H1 (cell line): ENCODE results near the gene ZNF674. TPM values are rescaled to one million over a fixed set of nuclear protein-coding genes. Genes with fewer than 3 reads are reported as not detected.
A peak's percentile ranks its signal among the peaks of the same experiment; 100 is the strongest.

ENCODE experiments used
- CTCF ChIA-PET: fragments of 300-600 bp; sonication (Branson Sonifier 250); formaldehyde crosslinking; loops from one replicate; lab custom pipeline; 2021; ENCODE audit not compliant: partially characterized antibody; lab: Charles Lee
- POLR2A ChIA-PET: fragments of 300-600 bp; sonication (Branson Sonifier 250); formaldehyde crosslinking; loops from one replicate; lab custom pipeline; 2021; ENCODE audit warnings: inconsistent platforms; ENCODE audit not compliant: partially characterized antibody; lab: Charles Lee
- DNase-seq, 2 experiments: peaks; one replicate each; pipeline versions ENCODE4 v3.0.0 to v3.0.0-alpha.2; 2010 to 2022; ENCODE audit warnings: low spot score in 2 of 2, low read depth in 1 of 2, mixed read lengths in 1 of 2
- FAIRE-seq: peaks from 2 replicates; lab custom pipeline; 2011; peaks lifted over from hg19 to GRCh38; lab: Jason Lieb, UNC
- H2AFZ ChIP-seq: 2 replicates; pipeline ENCODE4 v1.8.1; 2012; ENCODE audit warnings: low read length, inconsistent platforms
- H2AK5ac ChIP-seq: 2 replicates; pipeline ENCODE4 v1.6.1; 2013; ENCODE audit warnings: low read depth, low read length
- H2BK120ac ChIP-seq: replicated peaks from 2 replicates; pipeline ENCODE3; 2013; ENCODE audit warnings: low read depth, low read length, inconsistent platforms
- H2BK12ac ChIP-seq: 2 replicates; pipeline ENCODE4 v1.6.1; 2013; ENCODE audit warnings: low read depth, low read length
- H2BK15ac ChIP-seq: 2 replicates; pipeline ENCODE4 v1.6.1; 2013; ENCODE audit warnings: low read length
- H2BK20ac ChIP-seq: 2 replicates; pipeline ENCODE4 v1.6.1; 2013; ENCODE audit warnings: low read length
- H2BK5ac ChIP-seq: 2 replicates; pipeline ENCODE4 v1.6.1; 2013; ENCODE audit warnings: low read depth, low read length
- H3K14ac ChIP-seq: 2 replicates; pipeline ENCODE4 v1.6.1; 2013; ENCODE audit warnings: inconsistent platforms; ENCODE audit not compliant: insufficient read length
- H3K18ac ChIP-seq: 2 replicates; pipeline ENCODE4 v1.6.1; 2013; ENCODE audit warnings: low read length; ENCODE audit errors: extremely low read depth
- H3K23ac ChIP-seq: 2 replicates; pipeline ENCODE4 v1.6.1; 2013; ENCODE audit warnings: inconsistent platforms; ENCODE audit not compliant: insufficient read length
- H3K23me2 ChIP-seq: 2 replicates; pipeline ENCODE4 v1.6.1; 2013; ENCODE audit warnings: low read depth, low read length
- H3K27ac ChIP-seq: 2 replicates; pipeline ENCODE4 v1.6.1; 2011; ENCODE audit warnings: low read depth, low read length, inconsistent platforms
- H3K27me3 ChIP-seq, 4 experiments: replicated peaks in 1 of 4; 1 replicate in 1 of 4; 2 replicates in 3 of 4; pipeline versions ENCODE4 v1.6.1 to v1.8.1; 2011 to 2013; ENCODE audit warnings: low read length in 3 of 4, mild to moderate bottlenecking in 3 of 4, inconsistent platforms in 2 of 4, mixed read lengths in 2 of 4, moderate library complexity in 1 of 4; ENCODE audit not compliant: control insufficient read depth in 3 of 4, insufficient read depth in 3 of 4; ENCODE audit errors: extremely low read depth in 1 of 4
- H3K36me3 ChIP-seq, 4 experiments: 2 replicates each; pipeline versions ENCODE4 v1.6.1 to v1.8.1; 2011 to 2013; ENCODE audit warnings: mild to moderate bottlenecking in 4 of 4, low read length in 3 of 4, moderate library complexity in 2 of 4, control low read depth in 1 of 4, inconsistent platforms in 1 of 4; ENCODE audit not compliant: insufficient read depth in 4 of 4, control insufficient read depth in 2 of 4
- H3K4ac ChIP-seq: replicated peaks from 2 replicates; pipeline ENCODE3; 2013; ENCODE audit warnings: low read length, low read depth, mixed read lengths, inconsistent platforms; ENCODE audit not compliant: insufficient read length
- H3K4me1 ChIP-seq, 4 experiments: replicated peaks in 1 of 4; 1 replicate in 1 of 4; 2 replicates in 3 of 4; pipeline versions ENCODE4 v1.6.1 to v1.8.1; 2011 to 2013; ENCODE audit warnings: low read length in 3 of 4, inconsistent platforms in 2 of 4, mixed read lengths in 1 of 4; ENCODE audit not compliant: insufficient read depth in 4 of 4, control insufficient read depth in 3 of 4
- H3K4me2 ChIP-seq, 2 experiments: 2 replicates each; pipeline versions ENCODE4 v1.6.1 to v1.8.1; 2011 to 2013; ENCODE audit warnings: low read depth in 2 of 2, low read length in 2 of 2, control low read depth in 1 of 2, inconsistent platforms in 1 of 2, mild to moderate bottlenecking in 1 of 2; ENCODE audit not compliant: insufficient read depth in 1 of 2
- H3K4me3 ChIP-seq, 4 experiments: fragments of 200-600, 300-600 bp in 1 of 4; sonication (generic), shearing (Covaris generic), sonication (Bioruptor Twin) in 1 of 4; 2 replicates each; pipeline versions ENCODE4 v1.5.1 to v1.8.1; 2011 to 2016; ENCODE audit warnings: low read length in 4 of 4, low read depth in 3 of 4, control low read depth in 2 of 4, inconsistent platforms in 2 of 4, mild to moderate bottlenecking in 2 of 4, mixed read lengths in 1 of 4, moderate library complexity in 1 of 4; ENCODE audit not compliant: insufficient read depth in 2 of 4; ENCODE audit errors: extremely low read depth in 1 of 4
- H3K56ac ChIP-seq: replicated peaks from 2 replicates; pipeline ENCODE3; 2013; ENCODE audit warnings: low read depth, mild to moderate bottlenecking, mixed read lengths, low read length, inconsistent platforms; ENCODE audit not compliant: insufficient read length
- H3K79me1 ChIP-seq: 2 replicates; pipeline ENCODE4 v1.6.1; 2013; ENCODE audit warnings: low read depth, low read length, control low read depth
- H3K79me2 ChIP-seq, 2 experiments: 2 replicates each; pipeline versions ENCODE4 v1.6.1 to v1.8.1; 2012 to 2013; ENCODE audit warnings: low read length in 2 of 2, mild to moderate bottlenecking in 2 of 2, inconsistent platforms in 1 of 2; ENCODE audit not compliant: insufficient read depth in 2 of 2, control insufficient read depth in 1 of 2
- H3K9ac ChIP-seq, 4 experiments: replicated peaks in 1 of 4; 1 replicate in 1 of 4; 2 replicates in 3 of 4; pipeline versions ENCODE4 v1.6.1 to v1.8.1; 2011 to 2013; ENCODE audit warnings: low read depth in 3 of 4, low read length in 3 of 4, control low read depth in 2 of 4, mild to moderate bottlenecking in 2 of 4, moderate library complexity in 2 of 4, inconsistent platforms in 1 of 4; ENCODE audit errors: extremely low read depth in 1 of 4
- H3K9me3 ChIP-seq, 2 experiments: 2 replicates each; pipeline versions ENCODE4 v1.6.1 to v1.8.1; 2012 to 2013; ENCODE audit warnings: mild to moderate bottlenecking in 2 of 2, moderate library complexity in 2 of 2, control low read depth in 1 of 2, inconsistent platforms in 1 of 2, low read depth in 1 of 2, low read length in 1 of 2, mixed read lengths in 1 of 2; ENCODE audit not compliant: insufficient read depth in 2 of 2
- H4K20me1 ChIP-seq, 2 experiments: replicated peaks in 1 of 2; 2 replicates each; pipeline versions ENCODE3 to v1.8.1; 2011 to 2013; ENCODE audit warnings: inconsistent platforms in 2 of 2, low read length in 2 of 2, mild to moderate bottlenecking in 1 of 2; ENCODE audit not compliant: insufficient read depth in 2 of 2, control insufficient read depth in 1 of 2
- H4K5ac ChIP-seq: 2 replicates; pipeline ENCODE4 v1.6.1; 2013; ENCODE audit warnings: low read length, low read depth, mixed read lengths, inconsistent platforms; ENCODE audit not compliant: insufficient read length
- H4K8ac ChIP-seq: 2 replicates; pipeline ENCODE4 v1.8.0; 2013; ENCODE audit warnings: mild to moderate bottlenecking, moderate library complexity, low read length, inconsistent platforms; ENCODE audit not compliant: insufficient read depth; ENCODE audit errors: extremely low read depth
- H4K91ac ChIP-seq: replicated peaks from 2 replicates; pipeline ENCODE3; 2013; ENCODE audit warnings: low read length, mixed read lengths, inconsistent platforms; ENCODE audit not compliant: insufficient read length
- EZH2 ChIP-seq: fragments of 200-600 bp; sonication (generic); IDR thresholded peaks from 2 replicates; pipeline ENCODE4 v1.7.1; 2012; ENCODE audit warnings: low read depth, mild to moderate bottlenecking, moderate library complexity, low read length, inconsistent platforms; ENCODE audit not compliant: severe bottlenecking
- MAFK ChIP-seq: IDR thresholded peaks from 2 replicates; pipeline ENCODE4 v1.6.1; 2012; ENCODE audit warnings: low read depth, mild to moderate bottlenecking, improper control_type of control experiment, low read length
- NRF1 ChIP-seq: IDR thresholded peaks from 2 replicates; pipeline ENCODE4 v1.6.1; 2011; ENCODE audit warnings: mild to moderate bottlenecking, low read depth, low read length, improper control_type of control experiment
- POU5F1 ChIP-seq: IDR thresholded peaks from 2 replicates; pipeline ENCODE4 v1.6.1; 2011; ENCODE audit warnings: low read depth, mild to moderate bottlenecking, low read length, moderate library complexity
- SAP30 ChIP-seq: fragments of 300-600 bp; sonication (generic); IDR thresholded peaks from 2 replicates; pipeline ENCODE4 v1.7.1; 2012; ENCODE audit warnings: low read length, moderate library complexity, mild to moderate bottlenecking, inconsistent platforms; ENCODE audit not compliant: insufficient read depth, insufficient replicate concordance
- SP2 ChIP-seq: IDR thresholded peaks from 2 replicates; pipeline ENCODE4 v1.6.1; 2012; ENCODE audit warnings: mild to moderate bottlenecking, low read length, inconsistent platforms
- YY1 ChIP-seq: IDR thresholded peaks from 2 replicates; pipeline ENCODE4 v1.6.1; 2011; ENCODE audit warnings: low read depth, mild to moderate bottlenecking, low read length
- WGBS, 2 experiments: shearing (Covaris generic) in 1 of 2; methylation state at CpG; one replicate each; pipeline versions ENCODE4 v1.1.6 to v1.1.7; 2013 to 2015; ENCODE audit warnings: low lambda C conversion rate in 2 of 2, mixed read lengths in 2 of 2, inconsistent platforms in 1 of 2, low coverage in 1 of 2, missing lambda C conversion rate in 1 of 2; ENCODE audit not compliant: insufficient replicate concordance in 2 of 2, insufficient coverage in 1 of 2, insufficient read length in 1 of 2; ENCODE audit errors: extremely low coverage in 1 of 2, missing lambda C conversion rate in 1 of 2; 5-methylcytosine and 5-hydroxymethylcytosine counted together
- polyA plus RNA-seq, 7 experiments: library from polyadenylated mRNA; depleted of rRNA in 3 of 7; stranded (reverse) in 5 of 7; unstranded in 2 of 7; fragments of >200 nt in 5 of 7; fragments of 200-250 nt in 2 of 7; gene quantifications; 1 replicate in 5 of 7; 2 replicates in 1 of 7; 4 replicates in 1 of 7; pipeline versions ENCODE4 v1.2.1 to v1.2.3, GENCODE V29; 2011 to 2013; ENCODE audit warnings: missing spikeins in 2 of 7, mixed read lengths in 2 of 7
- total RNA-seq: library from RNA; stranded (reverse); fragmentation: NEBNext Ultra II Directional; extraction: Animal tissue kit (Norgen Biotek cat#: 25700); gene quantifications from 2 replicates; pipeline ENCODE4 v1.2.1, GENCODE V29; 2021
- TF ChIP-seq, protein P1 (sequence below): IDR thresholded peaks from 2 replicates; pipeline ENCODE4 v1.6.1; 2011; ENCODE audit warnings: low read depth, mild to moderate bottlenecking, low read length; ENCODE audit not compliant: insufficient read depth

Gene ZNF674
- total and polyA plus RNA-seq, 2 of the 8 experiments (the other 6 are each of a cell fraction or from before 2014, with no cell fraction given), result 2.0 to 7.4 TPM

DNA sequence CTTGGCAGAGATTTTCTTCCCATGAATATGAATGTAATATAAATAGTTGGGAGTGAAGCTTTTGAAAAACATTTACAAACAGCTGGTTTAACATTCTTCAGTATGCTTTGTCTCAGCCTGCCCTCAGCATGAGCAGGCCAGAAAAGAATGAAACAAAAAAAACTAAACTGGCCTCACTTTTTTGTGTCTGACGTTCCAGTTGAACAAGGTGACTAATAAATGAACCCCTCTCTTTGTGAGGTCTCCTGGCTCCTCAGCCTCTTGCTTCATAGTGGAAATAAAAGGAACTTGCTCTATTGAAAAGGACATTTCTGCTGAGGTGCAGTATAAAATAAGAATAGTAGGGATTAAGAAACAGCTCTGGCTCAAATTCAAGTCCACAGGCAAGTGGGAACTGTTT lies 37.7 kb upstream of the ZNF674 start:
- Histone ChIP-seq H3K56ac (no peak overlapping the region), H4K5ac (no peak overlapping the region), H3K9me3 (no peaks in the 10 kb centered on the region), H2AFZ (no peak overlapping the region), H4K8ac (no peak overlapping the region), H2BK5ac (no peak overlapping the region), H3K9ac (no peak overlapping the region), H3K4me1 (peaks cover 0 to 16% (median 4%) of the 10 kb centered on the region in 4 experiments; a peak in 4 of 7 replicates), H3K4ac (no peak overlapping the region), H3K36me3 (no peaks in the 10 kb centered on the region)
- no peak for TF ChIP-seq NRF1
- TF ChIP-seq YY1, result no peak
- TF ChIP-seq SP2, result no peak
- TF ChIP-seq, protein P1, sequence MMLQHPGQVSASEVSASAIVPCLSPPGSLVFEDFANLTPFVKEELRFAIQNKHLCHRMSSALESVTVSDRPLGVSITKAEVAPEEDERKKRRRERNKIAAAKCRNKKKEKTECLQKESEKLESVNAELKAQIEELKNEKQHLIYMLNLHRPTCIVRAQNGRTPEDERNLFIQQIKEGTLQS, result no peak
- TF ChIP-seq SAP30, result no peak
- no peak for TF ChIP-seq MAFK
- no peak for TF ChIP-seq POU5F1
- no peak for TF ChIP-seq EZH2
- TF ChIP-seq, all 59 proteins: peak for 0
- no peak overlapping the region for H3K18ac ChIP-seq
- no peak overlapping the region for H2BK120ac ChIP-seq
- ChIA-PET CTCF (no interaction called here), POLR2A (no interaction called here)
- 0 out of 8 replicates have a peak overlapping the region, but pooled peaks of 1 of the 4 experiments have one; percentile 4 for H3K4me3 ChIP-seq
- H3K23ac ChIP-seq, result no peak overlapping the region
- H4K91ac ChIP-seq, result no peak overlapping the region
- H3K27me3 ChIP-seq, result no peaks in the 10 kb centered on the region
- no peak for DNase-seq
- no peak for FAIRE-seq
- WGBS, 2 experiments, result 20% methylated on average over 1 of the region's 1 CpG; no CpG with 5 or more reads in 1 of the 2 experiments
- H3K14ac ChIP-seq, result no peak overlapping the region
- H4K20me1 ChIP-seq, result peaks cover 0 to under 1% of the 10 kb centered on the region in 2 experiments
- H3K27ac ChIP-seq, result no peak overlapping the region
- H3K4me2 ChIP-seq, result peak overlapping the region; percentile 7 to 9; a peak in 1 of 4 replicates
- H2BK15ac ChIP-seq, result no peak overlapping the region
- H2BK20ac ChIP-seq, result no peak overlapping the region
- peaks cover 0 to 50% of the 10 kb centered on the region in 2 experiments; a peak in 2 of 4 replicates for H3K79me2 ChIP-seq
- no peaks in the 10 kb centered on the region for H3K79me1 ChIP-seq
- H2AK5ac ChIP-seq, result no peak overlapping the region
- no peaks in the 10 kb centered on the region for H3K23me2 ChIP-seq
- no peak overlapping the region for H2BK12ac ChIP-seq
